GM18909 (cell line): ENCODE data around the gene TIFAB.

Experiments used
- ATAC-seq: cut with Tn5 transposase; IDR thresholded peaks from one replicate; pipeline ENCODE4 v1.9.1; 2021; ENCODE audit warnings: mild to moderate bottlenecking; ENCODE audit not compliant: unreplicated experiment, poor library complexity

TIFAB gene

GRCh38 chr5:135460246-135461033, 8.3 kb upstream of the TIFAB start:
- no peak for ATAC-seq

- no peak for ATAC-seq
These were observed 6.8 kb upstream of the TIFAB start for GRCh38 chr5:135458921-135459331.

GRCh38 chr5:135458356-135458755, 6.2 kb upstream of the TIFAB start:
- no peak for ATAC-seq

GRCh38 chr5:135457424-135458071, 5.4 kb upstream of the TIFAB start:
- ATAC-seq, result peak; percentile 59

GRCh38 chr5:135456238-135457099, 4.3 kb upstream of the TIFAB start:
- ATAC-seq, result peak; percentile 49

GRCh38 chr5:135455876-135456237, 3.7 kb upstream of the TIFAB start:
- no peak for ATAC-seq

GRCh38 chr5:135454946-135455345, 2.8 kb upstream of the TIFAB start:
- ATAC-seq, result no peak

GRCh38 chr5:135453613-135454012, 1.5 kb upstream of the TIFAB start:
- ATAC-seq, result no peak

- ATAC-seq, result no peak
These were observed 400 bp downstream of the TIFAB start for GRCh38 chr5:135451581-135452320.

GRCh38 chr5:135450952-135451351, 1.2 kb downstream of the TIFAB start:
- ATAC-seq, result no peak

- no peak for ATAC-seq
These were observed 1.8 kb downstream of the TIFAB start for GRCh38 chr5:135450336-135450735.

GRCh38 chr5:135449644-135450043, 2.5 kb downstream of the TIFAB start:
- ATAC-seq, result no peak

- ATAC-seq, result no peak
These were observed 3.2 kb downstream of the TIFAB start for GRCh38 chr5:135448791-135449507.

GRCh38 chr5:135448071-135448739, 3.9 kb downstream of the TIFAB start:
- ATAC-seq, result no peak

GRCh38 chr5:135447298-135447929, 4.7 kb downstream of the TIFAB start, which contains the start of gene DCANP1:
Gene DCANP1, minus strand, starts transcription at chr5:135447348. Its CDS starts 240 bp downstream, at chr5:135447108.
- ATAC-seq, result no peak

- no peak for ATAC-seq
These were observed 5.5 kb downstream of the TIFAB start for GRCh38 chr5:135446615-135447014.

GRCh38 chr5:135446206-135446605, 5.9 kb downstream of the TIFAB start:
- ATAC-seq, result no peak

- ATAC-seq, result no peak
These were observed 6.7 kb downstream of the TIFAB start for GRCh38 chr5:135445306-135445985.
